Fibroblast of peridontal ligament (primary cell): Measurements from ENCODE around the gene FASN.

Experiments used
- DNase-seq: peaks from one replicate; pipeline ENCODE4 v3.0.0-alpha.2; 2010; ENCODE audit errors: extremely low read depth

Gene FASN

GRCh38 chr17:82055965-82056728 lies 41.9 kb downstream of the FASN start:
- DNase-seq, result no peak

- no peak for DNase-seq
Observed at GRCh38 chr17:82055023-82055964, 42.7 kb downstream of the FASN start.

- no peak for DNase-seq
Observed at GRCh38 chr17:82054351-82055022, 43.5 kb downstream of the FASN start.

- no peak for DNase-seq
Observed at GRCh38 chr17:82053556-82054263, 44.3 kb downstream of the FASN start.

- no peak for DNase-seq
Observed at GRCh38 chr17:82053130-82053529, 44.9 kb downstream of the FASN start.

- no peak for DNase-seq
Observed at GRCh38 chr17:82052638-82053059, 45.4 kb downstream of the FASN start.

- DNase-seq, result peak; percentile 23
Observed at GRCh38 chr17:82051776-82052637, 46.0 kb downstream of the FASN start, which contains the start of the genes GPS1 and RFNG. Gene GPS1 (plus strand): TSS chr17:82051898. CDS start chr17:82051932, 34 bp downstream. Gene RFNG (minus strand): TSS chr17:82051811. CDS start chr17:82051766, 45 bp downstream.

GRCh38 chr17:82050761-82051641 lies 47.0 kb downstream of the FASN start:
- DNase-seq, result peak; percentile 16

- DNase-seq, result no peak
Observed at GRCh38 chr17:82050152-82050760, 47.8 kb downstream of the FASN start.

- DNase-seq, result no peak
Observed at GRCh38 chr17:82049521-82049971, 48.5 kb downstream of the FASN start.

- no peak for DNase-seq
Observed at GRCh38 chr17:82049106-82049505, 48.9 kb downstream of the FASN start.

- no peak for DNase-seq
Observed at GRCh38 chr17:82048571-82048971, 49.5 kb downstream of the FASN start.

- DNase-seq, result no peak
Observed at GRCh38 chr17:82047914-82048570, 50.0 kb downstream of the FASN start.

GRCh38 chr17:82047379-82047778 lies 50.7 kb downstream of the FASN start:
- no peak for DNase-seq

- no peak for DNase-seq
Observed at GRCh38 chr17:82046903-82047302, 51.1 kb downstream of the FASN start.

- DNase-seq, result no peak
Observed at GRCh38 chr17:82045936-82046484, 52.0 kb downstream of the FASN start.

- DNase-seq, result no peak
Observed at GRCh38 chr17:82043507-82043906, 54.5 kb downstream of the FASN start.

- DNase-seq, result no peak
Observed at GRCh38 chr17:82042649-82043048, 55.4 kb downstream of the FASN start.
